ENCODE measurements around the gene ATP6AP2.

- TF ChIP-seq CTCF (IDR thresholded peaks at IDR 0.05) (no peak), TCF7L2 (IDR thresholded peaks at IDR 0.05; ENCODE audit: low read depth, low read length) (no peak)
Measured at GRCh38 chrX:40623665-40624064, 42.9 kb downstream of the ATP6AP2 start.
